GM12892 (cell line): Measurements from ENCODE around the gene NKAPD1.

Source experiments
- DNase-seq: peaks from one replicate; pipeline ENCODE4 v3.0.0; 2011; ENCODE audit not compliant: insufficient read length
- FAIRE-seq: peaks from 2 replicates; lab custom pipeline; 2011; peaks lifted over from hg19 to GRCh38; lab: Jason Lieb, UNC
- POLR2A ChIP-seq: IDR thresholded peaks from 2 replicates; pipeline ENCODE4 v1.6.1; 2011; ENCODE audit warnings: low read depth, low read length, control low read depth
- POLR2AphosphoS5 ChIP-seq: IDR thresholded peaks from 2 replicates; pipeline ENCODE4 v1.6.1; 2011; ENCODE audit warnings: low read depth, low read length, control low read depth
- TAF1 ChIP-seq: IDR thresholded peaks from 2 replicates; pipeline ENCODE4 v1.6.1; 2011; ENCODE audit warnings: low read depth, mild to moderate bottlenecking, control low read depth, low read length, borderline replicate concordance

The NKAPD1 gene

GRCh38 chr11:112134473-112134872, 60.4 kb downstream of the NKAPD1 start:
- TF ChIP-seq POLR2A: no peak
- no peak for TF ChIP-seq TAF1
- no peak for TF ChIP-seq POLR2AphosphoS5

More at GRCh38 chr11:112134473-112134872, 60.4 kb downstream of the NKAPD1 start:
- peak; percentile 48 for FAIRE-seq
- no peak for DNase-seq
